HEK293T (cell line): ENCODE results near the gene SHISA9.

Experiments used
- CTCF ChIA-PET: fragments of 350-600 bp; formaldehyde crosslinking; extraction: SDS; loops from one replicate; lab custom pipeline; 2021; ENCODE audit warnings: antibody characterized with exemption, inconsistent platforms; lab: Yijun Ruan, JAX
- POLR2A ChIA-PET: fragments of 350-600 bp; formaldehyde crosslinking; extraction: SDS; loops from one replicate; lab custom pipeline; 2020; ENCODE audit warnings: antibody characterized with exemption, inconsistent platforms; lab: Yijun Ruan, JAX
- DNase-seq: peaks from one replicate; pipeline ENCODE4 v3.0.0; 2012; ENCODE audit warnings: mixed read lengths; ENCODE audit errors: extremely low spot score
- ARNT ChIP-seq: fragments of 450-650 bp; IDR thresholded peaks from 2 replicates; pipeline ENCODE4 v1.6.1; 2017; ENCODE audit warnings: mild to moderate bottlenecking
- BHLHE40 ChIP-seq: fragments of 450-650 bp; IDR thresholded peaks from 2 replicates; pipeline ENCODE4 v1.6.1; 2016; ENCODE audit warnings: mild to moderate bottlenecking, moderate library complexity, borderline replicate concordance
- CTBP1 ChIP-seq: fragments of 450-650 bp; IDR thresholded peaks from 2 replicates; pipeline ENCODE4 v1.6.1; 2016; ENCODE audit warnings: borderline replicate concordance
- ELF4 ChIP-seq: fragments of 450-650 bp; IDR thresholded peaks from 2 replicates; pipeline ENCODE4 v1.6.1; 2017; ENCODE audit warnings: antibody characterized with exemption
- FOXA1 ChIP-seq: fragments of 450-650 bp; IDR thresholded peaks from 2 replicates; pipeline ENCODE4 v1.6.1; 2016; ENCODE audit warnings: mild to moderate bottlenecking
- FOXK2 ChIP-seq: fragments of 450-650 bp; IDR thresholded peaks from 2 replicates; pipeline ENCODE4 v1.6.1; 2016; ENCODE audit warnings: mild to moderate bottlenecking
- FOXM1 ChIP-seq: fragments of 450-650 bp; IDR thresholded peaks from 2 replicates; pipeline ENCODE4 v1.6.1; 2017; ENCODE audit warnings: mild to moderate bottlenecking, borderline replicate concordance
- HDGF ChIP-seq: fragments of 450-650 bp; IDR thresholded peaks from 2 replicates; pipeline ENCODE4 v1.6.1; 2017; ENCODE audit warnings: antibody characterized with exemption, borderline replicate concordance
- L3MBTL2 ChIP-seq: fragments of 450-650 bp; conservative IDR thresholded peaks from 2 replicates; pipeline ENCODE4 v1.6.1; 2016; ENCODE audit warnings: mild to moderate bottlenecking
- LEF1 ChIP-seq: fragments of 450-650 bp; IDR thresholded peaks from 2 replicates; pipeline ENCODE4 v1.6.1; 2017; ENCODE audit warnings: mild to moderate bottlenecking, borderline replicate concordance
- NFRKB ChIP-seq: fragments of 450-650 bp; IDR thresholded peaks from 2 replicates; pipeline ENCODE4 v1.6.1; 2016; ENCODE audit warnings: mild to moderate bottlenecking, moderate library complexity
- SP1 ChIP-seq: fragments of 450-650 bp; IDR thresholded peaks from 2 replicates; pipeline ENCODE4 v1.6.1; 2017
- SUZ12 ChIP-seq: fragments of 450-650 bp; IDR thresholded peaks from 2 replicates; pipeline ENCODE4 v1.6.1; 2016; ENCODE audit warnings: mild to moderate bottlenecking
- TARDBP ChIP-seq: fragments of 450-650 bp; IDR thresholded peaks from 2 replicates; pipeline ENCODE4 v1.6.1; 2016
- ZNF384 ChIP-seq: fragments of 450-650 bp; IDR thresholded peaks from 2 replicates; pipeline ENCODE4 v1.6.1; 2016
- TF ChIP-seq, protein P1 (sequence below): fragments of 450-650 bp; IDR thresholded peaks from 2 replicates; pipeline ENCODE4 v1.6.1; 2016

SHISA9 gene

DNA sequence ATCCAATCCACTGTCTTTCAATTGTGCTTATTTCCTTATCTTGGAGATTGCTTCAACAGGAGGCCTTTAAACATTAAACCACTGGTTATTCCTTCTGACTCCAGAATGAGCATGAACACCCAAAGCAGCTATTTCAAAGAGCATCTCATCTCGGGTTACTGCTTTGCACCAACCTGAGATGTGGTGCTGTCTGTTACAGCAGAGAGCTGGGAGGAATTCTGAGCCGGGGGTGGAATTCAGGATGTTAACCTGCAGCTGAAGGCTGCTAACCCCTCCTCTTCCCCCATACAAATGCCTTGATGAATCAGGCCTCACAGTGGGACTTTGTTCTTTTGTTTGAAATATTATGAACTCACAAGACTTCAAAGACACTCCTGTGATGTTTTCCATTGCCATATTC lies 113.1 kb downstream of the SHISA9 start:
- CTCF ChIA-PET, result no interaction called here
- DNase-seq, result no peak
- POLR2A ChIA-PET, result no interaction called here
- TF ChIP-seq FOXA1 (no peak), SP1 (no peak), FOXM1 (no peak), ELF4 (no peak), ZNF384 (no peak)

DNA sequence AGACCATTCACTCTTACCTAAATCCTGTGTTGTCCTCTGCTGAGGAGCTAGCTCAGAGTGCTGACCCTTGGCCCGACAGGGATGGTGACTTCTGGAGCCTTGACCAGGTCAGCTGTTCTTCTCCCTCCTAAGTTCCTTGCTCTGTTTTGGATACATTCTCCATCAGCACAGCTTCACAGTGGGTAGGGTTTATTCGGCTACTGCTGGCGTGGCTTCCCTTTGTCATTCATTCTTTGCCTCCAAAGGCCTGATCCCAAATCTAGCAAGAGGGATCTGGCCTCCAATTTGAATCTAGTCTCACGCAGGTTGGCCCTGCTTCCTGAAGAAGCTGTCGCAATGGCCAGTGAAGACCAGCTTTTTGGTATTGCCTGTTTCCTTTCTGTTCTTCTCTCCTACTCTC lies 116.6 kb downstream of the SHISA9 start:
- DNase-seq, result no peak
- ChIA-PET POLR2A (no interaction called here), CTCF (no interaction called here)
- no peak for TF ChIP-seq SP1
- no peak for TF ChIP-seq SUZ12

GRCh38 chr16:13021996-13022395 lies 120.6 kb downstream of the SHISA9 start:
- CTCF ChIA-PET, result no interaction called here
- DNase-seq, result no peak
- TF ChIP-seq, protein P1, sequence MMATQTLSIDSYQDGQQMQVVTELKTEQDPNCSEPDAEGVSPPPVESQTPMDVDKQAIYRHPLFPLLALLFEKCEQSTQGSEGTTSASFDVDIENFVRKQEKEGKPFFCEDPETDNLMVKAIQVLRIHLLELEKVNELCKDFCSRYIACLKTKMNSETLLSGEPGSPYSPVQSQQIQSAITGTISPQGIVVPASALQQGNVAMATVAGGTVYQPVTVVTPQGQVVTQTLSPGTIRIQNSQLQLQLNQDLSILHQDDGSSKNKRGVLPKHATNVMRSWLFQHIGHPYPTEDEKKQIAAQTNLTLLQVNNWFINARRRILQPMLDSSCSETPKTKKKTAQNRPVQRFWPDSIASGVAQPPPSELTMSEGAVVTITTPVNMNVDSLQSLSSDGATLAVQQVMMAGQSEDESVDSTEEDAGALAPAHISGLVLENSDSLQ, result no peak
- TF ChIP-seq LEF1, result no peak
- TF ChIP-seq ARNT, result no peak
- TF ChIP-seq SUZ12, result no peak
- no peak for TF ChIP-seq ELF4
- no peak for TF ChIP-seq SP1
- no peak for TF ChIP-seq CTBP1
- TF ChIP-seq BHLHE40, result no peak
- TF ChIP-seq FOXM1, result no peak
- no peak for TF ChIP-seq FOXA1
- TF ChIP-seq TARDBP, result no peak
- TF ChIP-seq FOXK2, result no peak
- no peak for TF ChIP-seq L3MBTL2
- no peak for TF ChIP-seq NFRKB
- POLR2A ChIA-PET, result no interaction called here

DNA sequence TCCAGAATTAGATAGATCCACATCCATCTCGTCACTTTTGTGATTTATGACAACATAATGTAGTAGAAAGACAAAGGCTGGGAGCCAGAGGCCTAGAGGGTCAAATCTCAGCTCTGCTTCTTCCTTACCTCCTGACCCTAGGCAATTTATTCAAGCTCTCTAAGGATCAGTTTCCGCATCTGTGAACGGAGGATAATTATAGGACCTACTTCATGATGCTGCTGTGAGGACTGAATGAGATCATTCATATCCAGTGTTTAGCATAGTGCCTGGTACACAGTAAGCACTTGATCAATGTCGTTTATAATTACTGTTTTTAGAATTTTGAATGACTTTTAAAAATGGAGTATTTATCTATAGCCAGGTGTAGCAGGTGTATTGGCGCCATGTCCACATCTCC lies 128.4 kb downstream of the SHISA9 start:
- TF ChIP-seq TARDBP, result no peak
- no peak for TF ChIP-seq HDGF
- TF ChIP-seq ELF4, result no peak
- TF ChIP-seq SP1, result no peak
- no peak for TF ChIP-seq NFRKB
- TF ChIP-seq SUZ12, result no peak
- TF ChIP-seq FOXA1, result no peak
- no peak for TF ChIP-seq FOXM1
- TF ChIP-seq CTBP1, result no peak
- TF ChIP-seq LEF1, result no peak
- TF ChIP-seq FOXK2, result no peak
- no peak for TF ChIP-seq L3MBTL2
- no peak for DNase-seq
- ChIA-PET POLR2A (no interaction called here), CTCF (no interaction called here)

- TF ChIP-seq HDGF (no peak), BHLHE40 (no peak), L3MBTL2 (no peak), FOXA1 (no peak), ARNT (no peak), SP1 (no peak), ZNF384 (no peak), TARDBP (no peak), LEF1 (no peak), CTBP1 (no peak), ELF4 (no peak), FOXM1 (no peak), FOXK2 (no peak), NFRKB (no peak), SUZ12 (no peak)
- TF ChIP-seq, protein P1, result no peak
- CTCF ChIA-PET, result no interaction called here
- DNase-seq, result no peak
- POLR2A ChIA-PET, result no interaction called here
Observed at GRCh38 chr16:13030769-13031168, 129.4 kb downstream of the SHISA9 start.

DNA sequence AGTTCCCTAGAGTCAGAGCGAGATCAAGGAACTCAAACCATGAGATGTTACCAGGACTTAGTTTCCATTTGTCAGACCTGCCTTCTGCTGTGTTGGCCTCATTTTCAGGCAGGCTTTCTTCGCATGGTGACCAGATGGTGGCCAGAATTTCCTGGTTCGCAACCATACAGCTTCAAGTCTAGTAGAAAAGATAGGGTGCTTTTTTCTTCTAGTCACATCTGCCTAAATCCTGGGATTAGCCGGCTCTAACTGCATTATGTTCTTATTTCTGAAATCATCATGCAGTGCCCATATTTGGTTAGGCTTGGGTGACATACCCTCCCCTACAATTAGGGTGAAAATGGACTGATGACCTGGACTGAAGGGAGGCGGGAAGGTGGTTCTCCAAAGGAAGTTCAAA lies 131.5 kb downstream of the SHISA9 start:
- TF ChIP-seq FOXK2 (no peak), ELF4 (no peak), FOXM1 (no peak), FOXA1 (no peak), ARNT (no peak), TARDBP (no peak), SUZ12 (no peak), NFRKB (no peak), L3MBTL2 (no peak), ZNF384 (no peak)
- TF ChIP-seq, protein P1, result no peak
- POLR2A ChIA-PET, result no interaction called here
- DNase-seq, result no peak
- CTCF ChIA-PET, result no interaction called here

GRCh38 chr16:13036600-13036999 lies 135.2 kb downstream of the SHISA9 start:
- ChIA-PET CTCF (no interaction called here), POLR2A (no interaction called here)
- no peak for DNase-seq
- TF ChIP-seq FOXK2 (no peak), BHLHE40 (no peak), LEF1 (no peak), SP1 (no peak), SUZ12 (no peak), ARNT (no peak), HDGF (no peak), FOXM1 (no peak), TARDBP (no peak)
- TF ChIP-seq, protein P1, result no peak
